Measurements from ENCODE around the gene COL24A1. TPM values are rescaled to one million over a fixed set of nuclear protein-coding genes. Genes with fewer than 3 reads are reported as not detected.

Gene COL24A1
- total RNA-seq, 1 donor from 2014 or later = 0.11 TPM

GRCh38 chr1:86197206-86197855 lies 40.8 kb upstream of the COL24A1 start:
- no peaks in the 10 kb centered on the region for H3K9me3 ChIP-seq
- TF ChIP-seq CTCF (IDR thresholded peaks at IDR 0.05) = no peak
- H3K27ac ChIP-seq = no peak overlapping the region
- intact Hi-C loops (cut with DNase I) = no loop called here
- H3K4me3 ChIP-seq = no peak overlapping the region
- H3K4me1 ChIP-seq = no peaks in the 10 kb centered on the region
- DNase-seq (ENCODE audit: low spot score in 2 of 2) = no peak
- H3K36me3 ChIP-seq = no peaks in the 10 kb centered on the region
- H3K27me3 ChIP-seq = no peaks in the 10 kb centered on the region

- no peak for TF ChIP-seq CTCF (IDR thresholded peaks at IDR 0.05)
- intact Hi-C loops (cut with DNase I) = no loop called here
- Histone ChIP-seq H3K4me3 (no peak overlapping the region), H3K36me3 (no peaks in the 10 kb centered on the region), H3K4me1 (no peaks in the 10 kb centered on the region), H3K27ac (no peak overlapping the region), H3K27me3 (no peaks in the 10 kb centered on the region), H3K9me3 (no peaks in the 10 kb centered on the region)
- DNase-seq (ENCODE audit: low spot score in 2 of 2) = no peak
These were observed 38.7 kb upstream of the COL24A1 start for GRCh38 chr1:86195281-86195680.

- H3K27ac ChIP-seq = no peak overlapping the region
- H3K27me3 ChIP-seq = no peaks in the 10 kb centered on the region
- DNase-seq (ENCODE audit: low spot score in 2 of 2) = no peak
- TF ChIP-seq CTCF (IDR thresholded peaks at IDR 0.05) = no peak
- no peaks in the 10 kb centered on the region for H3K36me3 ChIP-seq
- intact Hi-C loops (cut with DNase I) = no loop called here
- H3K4me1 ChIP-seq = no peaks in the 10 kb centered on the region
- H3K4me3 ChIP-seq = no peak overlapping the region
- H3K9me3 ChIP-seq = no peaks in the 10 kb centered on the region
These were observed 38.0 kb upstream of the COL24A1 start for GRCh38 chr1:86194491-86195034.

- no peaks in the 10 kb centered on the region for H3K36me3 ChIP-seq
- no peaks in the 10 kb centered on the region for H3K4me1 ChIP-seq
- no peaks in the 10 kb centered on the region for H3K9me3 ChIP-seq
- no peak for TF ChIP-seq CTCF (IDR thresholded peaks at IDR 0.05)
- no peaks in the 10 kb centered on the region for H3K27me3 ChIP-seq
- H3K4me3 ChIP-seq = no peak overlapping the region
- intact Hi-C loops (cut with DNase I) = no loop called here
- no peak overlapping the region for H3K27ac ChIP-seq
- DNase-seq (ENCODE audit: low spot score in 2 of 2) = no peak
These were observed 35.8 kb upstream of the COL24A1 start for GRCh38 chr1:86192417-86192816.

GRCh38 chr1:86191958-86192357 lies 35.4 kb upstream of the COL24A1 start:
- Histone ChIP-seq H3K27ac (no peak overlapping the region), H3K4me1 (no peaks in the 10 kb centered on the region), H3K27me3 (no peaks in the 10 kb centered on the region), H3K9me3 (no peaks in the 10 kb centered on the region), H3K36me3 (no peaks in the 10 kb centered on the region), H3K4me3 (no peak overlapping the region)
- intact Hi-C loops (cut with DNase I) = no loop called here
- TF ChIP-seq CTCF (IDR thresholded peaks at IDR 0.05) = no peak
- no peak for DNase-seq (ENCODE audit: low spot score in 2 of 2)
